ENCODE results near the gene TXNDC15.
"Not testable (repeated sequence)": the region's sequence is repeated elsewhere in the genome, so short reads cannot be mapped to it uniquely, and the experiment has no call there.

TXNDC15 gene

GRCh38 chr5:134840811-134841210, 33.4 kb upstream of the TXNDC15 start:
- TF ChIP-seq, protein P1, sequence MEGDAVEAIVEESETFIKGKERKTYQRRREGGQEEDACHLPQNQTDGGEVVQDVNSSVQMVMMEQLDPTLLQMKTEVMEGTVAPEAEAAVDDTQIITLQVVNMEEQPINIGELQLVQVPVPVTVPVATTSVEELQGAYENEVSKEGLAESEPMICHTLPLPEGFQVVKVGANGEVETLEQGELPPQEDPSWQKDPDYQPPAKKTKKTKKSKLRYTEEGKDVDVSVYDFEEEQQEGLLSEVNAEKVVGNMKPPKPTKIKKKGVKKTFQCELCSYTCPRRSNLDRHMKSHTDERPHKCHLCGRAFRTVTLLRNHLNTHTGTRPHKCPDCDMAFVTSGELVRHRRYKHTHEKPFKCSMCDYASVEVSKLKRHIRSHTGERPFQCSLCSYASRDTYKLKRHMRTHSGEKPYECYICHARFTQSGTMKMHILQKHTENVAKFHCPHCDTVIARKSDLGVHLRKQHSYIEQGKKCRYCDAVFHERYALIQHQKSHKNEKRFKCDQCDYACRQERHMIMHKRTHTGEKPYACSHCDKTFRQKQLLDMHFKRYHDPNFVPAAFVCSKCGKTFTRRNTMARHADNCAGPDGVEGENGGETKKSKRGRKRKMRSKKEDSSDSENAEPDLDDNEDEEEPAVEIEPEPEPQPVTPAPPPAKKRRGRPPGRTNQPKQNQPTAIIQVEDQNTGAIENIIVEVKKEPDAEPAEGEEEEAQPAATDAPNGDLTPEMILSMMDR (IDR thresholded peaks at IDR 0.05; ENCODE audit: borderline replicate concordance, insufficient read depth, low read depth, low read length), result no peak
- no peak overlapping the region for H3K4me3 ChIP-seq (ENCODE audit: low read depth, low read length)

DNA sequence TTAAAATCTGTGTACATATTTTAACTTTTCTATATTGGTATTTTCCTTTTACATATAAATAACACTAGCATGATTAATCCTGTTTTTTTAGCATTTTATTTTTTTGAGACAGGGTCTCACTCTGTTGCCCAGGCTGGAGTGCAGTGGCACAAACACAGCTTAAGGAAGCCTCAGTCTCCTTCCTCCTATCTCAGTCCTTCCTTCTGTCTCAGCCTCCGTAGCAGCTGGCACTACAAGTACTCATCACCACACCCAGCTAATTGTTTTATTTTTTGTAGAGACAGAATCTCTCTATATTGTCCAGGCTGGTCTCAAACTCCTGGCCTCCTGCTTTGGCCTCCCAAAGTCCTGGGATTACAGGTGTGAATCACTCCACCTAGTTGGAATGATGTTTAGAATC, 29.9 kb upstream of the TXNDC15 start:
- no peak overlapping the region for H3K4me3 ChIP-seq (ENCODE audit: low read depth, low read length)
- TF ChIP-seq, protein P1 (IDR thresholded peaks at IDR 0.05; ENCODE audit: borderline replicate concordance, insufficient read depth, low read depth, low read length), result no peak

DNA sequence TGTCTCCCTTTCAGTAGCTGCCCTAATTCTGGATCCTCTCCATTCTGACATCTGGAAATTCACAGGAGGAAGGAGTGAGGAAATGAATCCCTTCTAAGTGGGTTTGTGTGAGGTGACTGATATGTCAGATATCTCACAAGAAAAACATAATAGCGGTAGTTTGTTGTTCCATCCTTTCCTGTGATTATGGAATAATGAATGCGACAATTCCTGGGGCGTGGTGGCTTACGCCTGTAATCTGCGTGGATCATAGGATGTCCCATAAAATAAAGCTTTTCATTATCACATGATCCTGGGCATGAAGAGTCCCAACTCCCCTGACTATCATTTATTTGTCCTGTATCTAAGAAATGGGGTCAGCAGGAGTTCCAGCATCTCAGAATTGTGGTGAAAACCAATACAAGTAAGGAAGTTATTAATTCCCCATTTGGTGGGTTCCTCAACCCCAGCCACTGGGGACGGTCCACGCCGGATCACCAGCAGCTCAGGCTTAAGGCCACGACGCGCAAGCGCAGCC, 28.8 kb upstream of the TXNDC15 start:
- no peak overlapping the region for H3K4me3 ChIP-seq (ENCODE audit: low read depth, low read length)
- TF ChIP-seq, protein P1 (IDR thresholded peaks at IDR 0.05; ENCODE audit: borderline replicate concordance, insufficient read depth, low read depth, low read length), result no peak

DNA sequence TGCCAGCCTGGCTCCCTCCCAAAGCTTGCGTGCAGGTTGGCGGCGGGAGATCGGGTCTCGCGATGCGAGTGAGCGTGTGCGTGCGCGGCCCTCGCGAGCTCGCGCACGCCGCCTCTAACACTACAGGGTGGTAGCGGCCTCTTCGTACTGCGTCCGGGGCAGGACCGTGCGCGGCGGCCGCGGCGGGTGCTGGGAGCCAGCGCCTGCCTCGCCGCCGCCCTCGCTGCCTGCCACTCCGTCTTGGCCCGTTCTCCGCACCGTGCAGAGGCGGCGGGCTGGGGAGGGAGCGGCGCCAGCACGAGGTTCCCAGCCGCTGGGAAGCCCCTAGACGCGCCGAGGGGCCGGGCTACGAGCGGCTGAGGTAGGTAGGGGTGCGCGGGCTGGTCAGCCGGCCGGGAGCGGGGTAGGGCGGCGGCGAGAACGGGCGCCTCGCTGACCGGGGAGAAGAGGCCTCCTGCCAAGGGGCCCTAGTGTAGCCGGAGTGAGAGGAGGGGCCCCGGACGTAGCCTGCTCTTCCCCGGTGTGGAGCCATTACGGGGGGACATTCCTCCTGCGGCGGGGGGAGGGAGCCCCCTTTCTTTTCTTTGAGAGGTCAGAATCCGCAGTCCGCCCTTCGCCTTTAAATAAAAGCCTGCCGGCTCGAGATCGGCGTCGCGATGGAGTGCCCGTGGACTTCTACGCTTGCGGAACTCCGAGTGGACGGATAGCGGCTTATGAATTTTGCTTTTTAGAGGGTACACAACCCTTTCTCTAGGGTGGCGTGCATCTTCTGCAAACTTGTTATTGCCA, 28.1 kb upstream of the TXNDC15 start, which contains the start of gene C5orf24:
TSS of gene C5orf24 (plus strand) at position 117 of the 789 bp plus-strand sequence. CDS start 8,933 bp downstream, outside the sequence.
- TF ChIP-seq, protein P1 (IDR thresholded peaks at IDR 0.05; ENCODE audit: borderline replicate concordance, insufficient read depth, low read depth, low read length), result no peak
- H3K4me3 ChIP-seq (ENCODE audit: low read depth, low read length), result peak within 1 kb of the TSS; percentile 85

DNA sequence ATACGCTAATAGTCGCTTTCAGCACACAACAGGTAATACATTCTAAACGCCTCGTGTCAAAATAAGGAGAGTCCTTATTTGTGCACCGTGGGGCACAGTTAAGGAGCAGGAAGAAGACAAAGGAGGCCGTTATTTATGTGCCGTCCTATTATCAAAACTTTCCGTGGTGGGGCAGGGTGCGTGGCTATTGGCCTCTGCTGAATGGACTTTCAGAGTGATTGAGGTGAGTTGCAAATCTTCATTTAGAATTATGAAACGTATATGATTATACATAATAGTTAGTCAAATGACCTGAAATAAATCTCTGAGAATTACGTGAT, 27.6 kb upstream of the TXNDC15 start:
- H3K4me3 ChIP-seq (ENCODE audit: low read depth, low read length), result peak overlapping the region; percentile 85
- TF ChIP-seq, protein P1 (IDR thresholded peaks at IDR 0.05; ENCODE audit: borderline replicate concordance, insufficient read depth, low read depth, low read length), result no peak

DNA sequence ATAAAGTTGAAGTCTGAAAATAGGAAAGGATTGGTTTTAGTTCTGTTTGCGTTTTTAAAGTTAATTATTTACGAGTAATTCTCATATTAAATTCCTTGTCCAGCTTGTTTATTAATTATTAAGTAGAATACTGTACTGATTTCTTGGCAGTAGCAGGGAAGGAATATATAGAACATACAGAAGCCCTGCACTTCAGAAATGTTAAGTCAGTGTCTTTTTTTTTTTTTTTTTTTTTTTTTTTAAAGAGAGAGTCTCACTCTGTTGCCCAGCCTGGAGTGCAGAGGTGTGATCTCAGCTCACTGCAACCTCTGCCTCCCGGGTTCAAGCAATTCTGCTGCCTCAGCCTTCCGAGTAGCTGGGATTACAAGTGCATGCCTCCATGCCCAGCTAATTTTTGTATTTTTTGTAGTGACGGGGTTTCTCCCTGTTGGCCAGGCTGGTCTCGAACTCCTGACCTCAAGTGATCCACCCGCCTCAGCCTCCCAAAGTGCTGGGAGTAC, 24.7 kb upstream of the TXNDC15 start:
- not testable (repeated sequence) for H3K4me3 ChIP-seq (ENCODE audit: low read depth, low read length)

- H3K4me3 ChIP-seq (ENCODE audit: low read depth, low read length), result no peak overlapping the region
These were observed 22.8 kb upstream of the TXNDC15 start for GRCh38 chr5:134851307-134851923.

DNA sequence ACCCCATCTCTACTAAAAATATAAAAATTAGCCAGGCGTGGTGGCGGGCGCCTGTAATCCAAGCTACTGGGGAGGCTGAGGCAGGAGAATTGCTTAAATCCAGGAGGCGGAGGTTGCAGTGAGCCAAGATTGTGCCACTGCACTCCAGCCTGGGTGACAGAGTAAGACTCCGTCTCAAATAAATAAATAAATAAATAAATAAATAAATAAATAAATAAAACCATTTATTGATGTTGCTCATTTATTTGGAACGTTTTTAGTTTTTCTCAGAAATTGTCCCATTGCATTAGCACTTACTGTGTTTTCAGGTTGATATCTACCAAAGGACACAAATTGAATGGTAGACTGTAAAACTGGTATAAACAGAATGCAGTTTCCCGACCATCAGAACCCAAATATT, 17.7 kb upstream of the TXNDC15 start:
- H3K4me3 ChIP-seq (ENCODE audit: low read depth, low read length), result not testable (repeated sequence)

More at GRCh38 chr5:134851307-134851923, 22.8 kb upstream of the TXNDC15 start:
- TF ChIP-seq, protein P1 (IDR thresholded peaks at IDR 0.05; ENCODE audit: borderline replicate concordance, insufficient read depth, low read depth, low read length), result peak; percentile 52

All from GM12875 (cell line).